CD14-positive monocyte (primary cell): ENCODE data around the gene PROK2. TPM values are rescaled to one million over a fixed set of nuclear protein-coding genes. Genes with fewer than 3 reads are reported as not detected.

Source experiments
- DNase-seq, 3 donors: peaks; one replicate each; pipeline ENCODE4 v3.0.0-alpha.2; 2011 to 2022
- H2AFZ ChIP-seq: 2 replicates; pipeline ENCODE4 v1.6.0; 2012; ENCODE audit warnings: mild to moderate bottlenecking, low read depth, low read length, inconsistent platforms; ENCODE audit not compliant: insufficient read depth, poor library complexity, severe bottlenecking
- H3K27ac ChIP-seq, 2 donors: 1 replicate in 1 of 2; 2 replicates in 1 of 2; pipeline ENCODE4 v1.5.1; 2012 to 2013; ENCODE audit warnings: low read length in 2 of 2, control low read depth in 1 of 2, inconsistent platforms in 1 of 2, low read depth in 1 of 2, mild to moderate bottlenecking in 1 of 2
- H3K27me3 ChIP-seq, 2 donors: one replicate each; pipeline versions ENCODE4 v1.6.0 to v1.6.1; 2011 to 2013; ENCODE audit warnings: low read length in 2 of 2; ENCODE audit not compliant: control insufficient read depth in 2 of 2, insufficient read depth in 2 of 2
- H3K36me3 ChIP-seq, 2 donors: replicated peaks in 1 of 2; 1 replicate in 1 of 2; 2 replicates in 1 of 2; pipeline versions ENCODE4 v1.5.1 to v1.6.1; 2012 to 2013; ENCODE audit warnings: low read length in 2 of 2, control low read depth in 1 of 2, inconsistent platforms in 1 of 2, mild to moderate bottlenecking in 1 of 2; ENCODE audit not compliant: insufficient read depth in 2 of 2, control insufficient read depth in 1 of 2
- H3K4me1 ChIP-seq, 2 donors: 1 replicate in 1 of 2; 2 replicates in 1 of 2; pipeline versions ENCODE4 v1.5.1 to v1.6.1; 2012 to 2013; ENCODE audit warnings: low read length in 2 of 2, control low read depth in 1 of 2, inconsistent platforms in 1 of 2, mild to moderate bottlenecking in 1 of 2, moderate library complexity in 1 of 2; ENCODE audit not compliant: insufficient read depth in 2 of 2, control insufficient read depth in 1 of 2
- H3K4me2 ChIP-seq: replicated peaks from 2 replicates; pipeline ENCODE3; 2012; ENCODE audit warnings: low read length, moderate library complexity, mild to moderate bottlenecking; ENCODE audit not compliant: poor library complexity, severe bottlenecking; ENCODE audit errors: extremely low read depth
- H3K4me3 ChIP-seq, 3 experiments: fragments of 200-600 bp in 1 of 3; sonication (generic) in 1 of 3; replicated peaks in 1 of 3; 1 replicate in 2 of 3; 2 replicates in 1 of 3; pipeline ENCODE4 v1.5.1; 2011 to 2013; ENCODE audit warnings: low read length in 3 of 3, mild to moderate bottlenecking in 3 of 3, control low read depth in 2 of 3, low read depth in 2 of 3, inconsistent platforms in 1 of 3, moderate library complexity in 1 of 3
- H3K79me2 ChIP-seq: 2 replicates; pipeline ENCODE4 v1.6.0; 2012; ENCODE audit warnings: mild to moderate bottlenecking, control low read depth, inconsistent platforms, low read length, moderate library complexity; ENCODE audit not compliant: insufficient read depth
- H3K9ac ChIP-seq: 2 replicates; pipeline ENCODE4 v1.6.0; 2017; ENCODE audit warnings: low read length, mild to moderate bottlenecking; ENCODE audit not compliant: insufficient read depth, poor library complexity, severe bottlenecking
- H3K9me3 ChIP-seq, 2 donors: replicated peaks in 1 of 2; 1 replicate in 1 of 2; 2 replicates in 1 of 2; pipeline versions ENCODE4 v1.5.1 to v1.6.1; 2012 to 2013; ENCODE audit warnings: low read length in 2 of 2, control low read depth in 1 of 2; ENCODE audit not compliant: control insufficient read depth in 1 of 2, insufficient read depth in 1 of 2
- H4K20me1 ChIP-seq: 2 replicates; pipeline ENCODE4 v1.6.0; 2012; ENCODE audit warnings: mild to moderate bottlenecking, low read length, control low read depth, moderate library complexity; ENCODE audit not compliant: insufficient read depth
- H3K27ac Mint-ChIP-seq, 7 donors: one replicate each; pipeline ENCODE4 v1.8.0; 2020; ENCODE audit warnings: mild to moderate bottlenecking in 7 of 7, mixed read lengths in 7 of 7, moderate library complexity in 6 of 7, inconsistent platforms in 2 of 7
- H3K27me3 Mint-ChIP-seq, 3 donors: one replicate each; pipeline ENCODE4 v1.8.0; 2021 to 2022; ENCODE audit warnings: low read depth in 3 of 3, mild to moderate bottlenecking in 3 of 3, mixed read lengths in 3 of 3, moderate library complexity in 3 of 3, inconsistent platforms in 1 of 3
- H3K36me3 Mint-ChIP-seq, 2 donors: one replicate each; pipeline ENCODE4 v1.8.0; 2020; ENCODE audit warnings: mixed read lengths in 2 of 2, inconsistent platforms in 1 of 2, mild to moderate bottlenecking in 1 of 2
- H3K4me1 Mint-ChIP-seq: one replicate; pipeline ENCODE4 v1.8.0; 2020; ENCODE audit warnings: mild to moderate bottlenecking, mixed read lengths
- H3K4me3 Mint-ChIP-seq, 2 donors: one replicate each; pipeline ENCODE4 v1.8.0; 2020; ENCODE audit warnings: mild to moderate bottlenecking in 2 of 2, mixed read lengths in 2 of 2, moderate library complexity in 1 of 2
- H3K9me3 Mint-ChIP-seq, 7 donors: one replicate each; pipeline ENCODE4 v1.8.0; 2020 to 2022; ENCODE audit warnings: mixed read lengths in 7 of 7, mild to moderate bottlenecking in 6 of 7, moderate library complexity in 6 of 7, inconsistent platforms in 2 of 7
- CTCF ChIP-seq: fragments of 200-600 bp; IDR thresholded peaks from one replicate; pipeline ENCODE4 v1.8.0; 2022; ENCODE audit warnings: antibody characterized with exemption, mild to moderate bottlenecking
- whole genome bisulfite sequencing: methylation state at CpG from one replicate; pipeline ENCODE4 v1.1.5; 2013; ENCODE audit warnings: missing lambda C conversion rate; ENCODE audit not compliant: insufficient coverage; 5-methylcytosine and 5-hydroxymethylcytosine counted together
- intact Hi-C, 2 donors: fragments of 100-400 bp; cut with micrococcal nuclease; formaldehyde crosslinking; loops; one replicate each; pipeline versions ENCODE4 v1.15.0 to v1.15.1; 2023
- polyA plus RNA-seq, 3 donors: library from polyadenylated mRNA; depleted of rRNA in 1 of 3; unstranded in 2 of 3; stranded (reverse) in 1 of 3; fragments of 300-500 nt in 2 of 3; fragments of >200 nt in 1 of 3; fragmentation: Illumina TruSeq in 2 of 3; gene quantifications; 1 replicate in 2 of 3; 2 replicates in 1 of 3; pipeline ENCODE4 v1.2.3, GENCODE V29; 2012 to 2021

The PROK2 gene
- polyA plus RNA-seq, 3 donors, result 25.4 to 81.7 (median 37.8) TPM

DNA sequence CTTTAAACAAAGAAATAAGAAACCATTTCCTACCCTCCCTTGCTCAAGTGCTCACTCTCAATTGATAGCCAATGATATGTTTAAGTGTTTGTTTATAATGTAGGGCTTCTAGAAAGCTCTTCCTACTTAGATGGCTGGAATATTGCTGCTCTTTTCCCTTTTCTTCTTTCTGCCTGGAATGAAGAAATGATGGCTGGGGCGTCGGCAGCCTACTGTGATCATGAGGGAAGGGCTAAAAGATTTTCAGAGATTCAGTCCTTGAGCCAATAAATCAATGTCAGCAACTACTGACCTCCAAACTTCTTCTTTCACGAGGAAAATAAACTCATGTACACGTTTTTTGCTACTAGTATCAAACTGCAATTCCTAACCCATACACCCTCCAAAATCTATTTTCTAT, 33.3 kb downstream of the PROK2 start:
- intact Hi-C loops, result no loop called here
- H3K9ac ChIP-seq, result no peak overlapping the region
- TF ChIP-seq CTCF, result no peak
- Mint-ChIP-seq H3K4me3 (no peak overlapping the region), H3K36me3 (peaks cover 14 to 15% of the 10 kb centered on the region in 2 donors), H3K27me3 (peaks cover 18 to 22% (median 19%) of the 10 kb centered on the region in 3 donors), H3K4me1 (peaks cover 41% of the 10 kb centered on the region), H3K27ac (no peak overlapping the region), H3K9me3 (peaks cover 0 to 4% (median 0%) of the 10 kb centered on the region in 7 donors)
- H3K4me1 ChIP-seq, result peaks cover 17 to 32% of the 10 kb centered on the region in 2 donors
- no peak for DNase-seq
- H3K27me3 ChIP-seq, result peaks cover 5 to 38% of the 10 kb centered on the region in 2 donors
- no peaks in the 10 kb centered on the region for H4K20me1 ChIP-seq
- H3K79me2 ChIP-seq, result peaks cover 42% of the 10 kb centered on the region
- no peak overlapping the region for H3K4me2 ChIP-seq
- H3K9me3 ChIP-seq, result no peaks in the 10 kb centered on the region
- H3K27ac ChIP-seq, result no peak overlapping the region
- H3K4me3 ChIP-seq, result no peak overlapping the region
- no peaks in the 10 kb centered on the region for H3K36me3 ChIP-seq
- no peak overlapping the region for H2AFZ ChIP-seq
- WGBS, result 86% methylated on average over 2 of the region's 4 CpGs

DNA sequence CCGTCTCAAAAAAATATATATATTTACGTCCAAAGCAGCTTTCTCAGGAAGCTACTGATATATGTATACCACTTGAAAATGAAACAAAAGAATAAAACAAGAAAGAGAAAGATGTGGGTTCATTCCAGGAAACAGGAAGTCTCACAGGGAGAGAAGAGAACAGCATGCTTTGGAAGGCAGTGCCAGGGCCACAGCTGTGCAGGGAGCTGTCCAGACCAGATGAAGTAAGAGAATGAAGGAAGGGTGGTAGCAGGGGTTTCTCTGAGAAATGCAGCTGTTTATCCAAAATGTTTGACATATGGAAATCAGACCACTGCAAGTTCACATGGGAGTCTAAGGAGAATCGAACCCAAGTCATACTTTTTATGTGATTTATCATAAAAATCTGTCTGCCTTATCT, 40.2 kb downstream of the PROK2 start:
- Histone ChIP-seq H4K20me1 (no peaks in the 10 kb centered on the region), H3K4me3 (no peak overlapping the region), H3K27me3 (no peaks in the 10 kb centered on the region), H3K79me2 (no peaks in the 10 kb centered on the region), H3K36me3 (no peaks in the 10 kb centered on the region), H3K4me1 (no peaks in the 10 kb centered on the region), H3K9ac (no peak overlapping the region), H3K27ac (no peak overlapping the region), H3K9me3 (peaks cover 15 to 23% of the 10 kb centered on the region in 2 donors), H3K4me2 (no peak overlapping the region), H2AFZ (no peak overlapping the region)
- peaks cover 10 to 16% of the 10 kb centered on the region in 2 donors for H3K36me3 Mint-ChIP-seq
- H3K9me3 Mint-ChIP-seq, result peaks cover 11 to 39% (median 34%) of the 10 kb centered on the region in 7 donors
- H3K27me3 Mint-ChIP-seq, result no peaks in the 10 kb centered on the region
- no CpG with 5 or more reads among the region's 3 CpGs for WGBS
- no peak for TF ChIP-seq CTCF
- intact Hi-C loops, result no loop called here
- H3K4me1 Mint-ChIP-seq, result peaks cover 2% of the 10 kb centered on the region
- no peak overlapping the region for H3K27ac Mint-ChIP-seq
- no peak for DNase-seq
- H3K4me3 Mint-ChIP-seq, result no peak overlapping the region
